Glutamatergic neuron (in vitro differentiated cells): Measurements from ENCODE around the gene PKM. TPM values are rescaled to one million over a fixed set of nuclear protein-coding genes. Genes with fewer than 3 reads are reported as not detected.
A peak's percentile ranks its signal among the peaks of the same experiment; 100 is the strongest.

Experiments used
- DNase-seq: peaks from one replicate; pipeline ENCODE4 v3.0.0; 2022
- H3K27ac Mint-ChIP-seq: one replicate; pipeline ENCODE4 v1.8.0; 2020; ENCODE audit warnings: mild to moderate bottlenecking, mixed read lengths, inconsistent platforms; ENCODE audit not compliant: unreplicated experiment
- H3K27me3 Mint-ChIP-seq: one replicate; pipeline ENCODE4 v1.8.0; 2020; ENCODE audit warnings: mild to moderate bottlenecking, moderate library complexity, mixed read lengths, inconsistent platforms; ENCODE audit not compliant: unreplicated experiment
- H3K36me3 Mint-ChIP-seq: one replicate; pipeline ENCODE4 v1.8.0; 2020; ENCODE audit warnings: mild to moderate bottlenecking, mixed read lengths, inconsistent platforms; ENCODE audit not compliant: unreplicated experiment
- H3K4me1 Mint-ChIP-seq: one replicate; pipeline ENCODE4 v1.8.0; 2020; ENCODE audit warnings: mild to moderate bottlenecking, low read depth, mixed read lengths, inconsistent platforms; ENCODE audit not compliant: unreplicated experiment
- H3K4me3 Mint-ChIP-seq: one replicate; pipeline ENCODE4 v1.8.0; 2020; ENCODE audit warnings: mild to moderate bottlenecking, mixed read lengths, inconsistent platforms; ENCODE audit not compliant: unreplicated experiment
- H3K9me3 Mint-ChIP-seq: one replicate; pipeline ENCODE4 v1.8.0; 2020; ENCODE audit warnings: mild to moderate bottlenecking, moderate library complexity, mixed read lengths, inconsistent platforms; ENCODE audit not compliant: unreplicated experiment
- CTCF ChIP-seq: fragments of 200-600 bp; sonication (generic); IDR thresholded peaks from one replicate; pipeline ENCODE4 v1.5.0; 2021; ENCODE audit not compliant: partially characterized antibody, unreplicated experiment
- total RNA-seq: library from RNA; stranded (reverse); fragmentation: NEBNext Ultra II Directional; extraction: Animal tissue kit (Norgen Biotek cat#: 25700); gene quantifications from one replicate; pipeline ENCODE4 v1.2.1, GENCODE V29; 2021; ENCODE audit not compliant: unreplicated experiment

Gene PKM
- total RNA-seq, 1 donor from 2014 or later = 949 TPM

GRCh38 chr15:72160696-72161245, 70.2 kb downstream of the PKM start:
- no peak for DNase-seq
- Mint-ChIP-seq H3K4me1 (no peaks in the 10 kb centered on the region), H3K27ac (no peak overlapping the region), H3K36me3 (peaks cover 4% of the 10 kb centered on the region), H3K27me3 (peaks cover 2% of the 10 kb centered on the region), H3K4me3 (no peak overlapping the region), H3K9me3 (peaks cover 1% of the 10 kb centered on the region)
- TF ChIP-seq CTCF = no peak

GRCh38 chr15:72156928-72157327, 74.1 kb downstream of the PKM start:
- no peak for DNase-seq
- Mint-ChIP-seq H3K9me3 (peaks cover 1% of the 10 kb centered on the region), H3K36me3 (peaks cover 4% of the 10 kb centered on the region), H3K4me1 (peaks cover 12% of the 10 kb centered on the region), H3K27me3 (peaks cover 4% of the 10 kb centered on the region), H3K4me3 (no peak overlapping the region), H3K27ac (no peak overlapping the region)
- no peak for TF ChIP-seq CTCF

GRCh38 chr15:72155635-72156616, 75.1 kb downstream of the PKM start:
- TF ChIP-seq CTCF = peak; percentile 85
- peaks cover 4% of the 10 kb centered on the region for H3K27me3 Mint-ChIP-seq
- DNase-seq = peak; percentile 88
- no peak overlapping the region for H3K4me3 Mint-ChIP-seq
- H3K9me3 Mint-ChIP-seq = peaks cover 1% of the 10 kb centered on the region
- peaks cover 12% of the 10 kb centered on the region for H3K4me1 Mint-ChIP-seq
- H3K27ac Mint-ChIP-seq = no peak overlapping the region
- peaks cover 4% of the 10 kb centered on the region for H3K36me3 Mint-ChIP-seq

- no peaks in the 10 kb centered on the region for H3K9me3 Mint-ChIP-seq
- no peak for TF ChIP-seq CTCF
- H3K27me3 Mint-ChIP-seq = peaks cover 4% of the 10 kb centered on the region
- H3K27ac Mint-ChIP-seq = no peak overlapping the region
- no peak overlapping the region for H3K4me3 Mint-ChIP-seq
- peaks cover 4% of the 10 kb centered on the region for H3K36me3 Mint-ChIP-seq
- H3K4me1 Mint-ChIP-seq = peaks cover 12% of the 10 kb centered on the region
- no peak for DNase-seq
Measured at GRCh38 chr15:72155003-72155621, 75.9 kb downstream of the PKM start.

- H3K27ac Mint-ChIP-seq = no peak overlapping the region
- DNase-seq = no peak
- TF ChIP-seq CTCF = no peak
- H3K36me3 Mint-ChIP-seq = peaks cover 4% of the 10 kb centered on the region
- H3K4me3 Mint-ChIP-seq = peak overlapping the region; percentile 2
- no peaks in the 10 kb centered on the region for H3K9me3 Mint-ChIP-seq
- peaks cover 4% of the 10 kb centered on the region for H3K27me3 Mint-ChIP-seq
- peaks cover 12% of the 10 kb centered on the region for H3K4me1 Mint-ChIP-seq
Measured at GRCh38 chr15:72154316-72154715, 76.7 kb downstream of the PKM start.
